Measurements from ENCODE around the gene RAB3IL1. TPM values are rescaled to one million over a fixed set of nuclear protein-coding genes. Genes with fewer than 3 reads are reported as not detected.

Gene RAB3IL1
- total and polyA plus RNA-seq, 11 donors = 4.7 to 22.0 (median 7.5) TPM

DNA sequence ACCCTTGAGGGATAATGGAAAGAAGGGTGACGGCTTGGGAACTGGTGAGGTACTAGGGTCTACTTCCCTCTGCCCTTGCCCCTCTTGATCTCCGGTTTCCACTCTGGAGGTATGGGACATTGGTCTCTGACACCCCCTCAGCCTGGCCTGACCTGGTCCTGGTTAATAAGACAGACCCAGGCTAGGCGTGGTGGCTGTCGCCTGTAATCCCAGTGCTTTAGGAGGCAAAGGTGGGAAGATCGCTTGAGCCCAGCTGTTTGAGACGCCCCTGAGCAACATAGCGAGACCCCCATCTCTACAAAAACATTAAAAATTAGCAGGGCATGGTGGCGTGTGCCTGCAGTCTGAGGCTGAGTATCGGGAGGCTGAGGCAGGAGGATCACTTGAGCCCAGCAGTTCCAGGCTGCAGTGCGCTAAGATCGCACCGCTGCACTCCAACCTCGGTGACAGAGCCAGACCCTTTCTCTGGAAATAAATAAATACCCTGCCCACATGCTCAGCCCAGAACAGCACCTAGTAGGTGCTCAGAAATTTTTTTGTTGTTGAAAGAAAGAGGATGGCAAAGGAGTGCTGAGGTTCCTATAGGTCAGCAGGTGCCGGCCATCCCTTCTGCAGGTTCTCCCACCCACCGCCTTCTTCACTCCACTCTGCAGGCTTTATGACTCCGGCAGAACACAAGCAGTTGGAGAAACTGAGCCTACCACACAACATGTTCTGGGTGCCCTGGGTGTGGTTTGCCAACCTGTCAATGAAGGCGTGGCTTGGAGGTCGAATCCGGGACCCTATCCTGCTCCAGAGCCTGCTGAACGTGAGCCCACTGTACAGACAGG is 39.0 kb upstream of the RAB3IL1 start:
- no peaks in the 10 kb centered on the region for H3K9me3 ChIP-seq
- ATAC-seq = no peak
- peak overlapping the region in 8 of 12 donors; percentile 61 to 94 (median 78) for H3K27ac ChIP-seq
- intact Hi-C loops (cut with DNase I) = loop anchor here in 1 of 10 donors (5.0 to 10.0 kb wide), 2 partner anchors 98 to 126 kb away; no protein-coding TSS in a partner anchor
- no peak for TF ChIP-seq POLR2A (IDR thresholded peaks at IDR 0.05)
- TF ChIP-seq, protein P1, sequence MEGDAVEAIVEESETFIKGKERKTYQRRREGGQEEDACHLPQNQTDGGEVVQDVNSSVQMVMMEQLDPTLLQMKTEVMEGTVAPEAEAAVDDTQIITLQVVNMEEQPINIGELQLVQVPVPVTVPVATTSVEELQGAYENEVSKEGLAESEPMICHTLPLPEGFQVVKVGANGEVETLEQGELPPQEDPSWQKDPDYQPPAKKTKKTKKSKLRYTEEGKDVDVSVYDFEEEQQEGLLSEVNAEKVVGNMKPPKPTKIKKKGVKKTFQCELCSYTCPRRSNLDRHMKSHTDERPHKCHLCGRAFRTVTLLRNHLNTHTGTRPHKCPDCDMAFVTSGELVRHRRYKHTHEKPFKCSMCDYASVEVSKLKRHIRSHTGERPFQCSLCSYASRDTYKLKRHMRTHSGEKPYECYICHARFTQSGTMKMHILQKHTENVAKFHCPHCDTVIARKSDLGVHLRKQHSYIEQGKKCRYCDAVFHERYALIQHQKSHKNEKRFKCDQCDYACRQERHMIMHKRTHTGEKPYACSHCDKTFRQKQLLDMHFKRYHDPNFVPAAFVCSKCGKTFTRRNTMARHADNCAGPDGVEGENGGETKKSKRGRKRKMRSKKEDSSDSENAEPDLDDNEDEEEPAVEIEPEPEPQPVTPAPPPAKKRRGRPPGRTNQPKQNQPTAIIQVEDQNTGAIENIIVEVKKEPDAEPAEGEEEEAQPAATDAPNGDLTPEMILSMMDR (IDR thresholded peaks at IDR 0.05) = no peak
- WGBS, 4 donors = 89 to 96% (median 95%) methylated on average over 19 to 20 of the region's 20 CpGs
- DNase-seq = no peak
- H3K36me3 ChIP-seq = peaks cover 0 to 19% (median 0%) of the 10 kb centered on the region in 9 donors
- peaks cover 0 to 30% (median 21%) of the 10 kb centered on the region in 12 donors for H3K4me1 ChIP-seq
- peaks cover 0 to 4% (median 0%) of the 10 kb centered on the region in 9 donors for H3K27me3 ChIP-seq
- H3K4me3 ChIP-seq = peak overlapping the region in 8 of 12 donors; percentile 35 to 68 (median 52)

DNA sequence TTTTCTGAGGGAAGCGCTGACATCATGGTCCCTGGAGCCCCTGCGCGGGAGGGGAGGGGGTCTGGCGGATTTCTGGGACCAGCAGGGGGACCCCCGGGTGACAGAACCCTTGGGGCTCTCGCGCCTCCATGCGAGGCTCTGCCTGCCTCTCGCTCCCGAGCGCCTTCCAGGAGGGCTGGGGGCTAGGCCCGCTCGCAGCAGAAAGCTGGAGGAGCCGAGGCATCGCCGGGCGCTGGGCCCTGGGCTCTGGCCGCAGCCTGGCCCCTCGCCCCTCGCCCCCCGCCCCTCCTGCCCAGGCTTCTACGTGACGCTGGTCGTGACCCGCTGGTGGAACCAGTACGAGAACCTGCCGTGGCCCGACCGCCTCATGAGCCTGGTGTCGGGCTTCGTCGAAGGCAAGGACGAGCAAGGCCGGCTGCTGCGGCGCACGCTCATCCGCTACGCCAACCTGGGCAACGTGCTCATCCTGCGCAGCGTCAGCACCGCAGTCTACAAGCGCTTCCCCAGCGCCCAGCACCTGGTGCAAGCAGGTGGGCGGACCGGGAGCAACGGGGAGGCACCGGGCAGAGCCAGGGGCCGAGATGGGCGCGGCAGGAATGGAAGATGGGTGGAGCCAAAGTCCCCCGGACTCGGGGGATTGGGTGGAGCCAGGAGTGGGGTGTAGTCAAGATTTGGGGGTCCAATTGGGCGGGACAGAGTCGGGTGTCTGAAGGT is 38.2 kb upstream of the RAB3IL1 start:
- DNase-seq (peak in 2 of 5 donors; percentile 52 to 74), ATAC-seq (peak in 3 of 4 donors; percentile 32 to 40 (median 33))
- H3K4me1 ChIP-seq = peaks cover 0 to 25% (median 13%) of the 10 kb centered on the region in 12 donors
- H3K27me3 ChIP-seq = peaks cover 0 to 4% (median 0%) of the 10 kb centered on the region in 9 donors
- peaks cover 0 to 19% (median 0%) of the 10 kb centered on the region in 9 donors for H3K36me3 ChIP-seq
- peak overlapping the region; percentile 6 to 68 (median 50) for H3K4me3 ChIP-seq
- H3K27ac ChIP-seq = peak overlapping the region; percentile 24 to 94 (median 72)
- H3K9me3 ChIP-seq = no peaks in the 10 kb centered on the region
- TF ChIP-seq, protein P1 (IDR thresholded peaks at IDR 0.05) = peak in 1 of 12 donors; percentile 18
- TF ChIP-seq POLR2A (IDR thresholded peaks at IDR 0.05) = no peak
- 7 to 24% (median 11%) methylated on average over 22 to 56 of the region's 56 CpGs for WGBS, 4 donors
- intact Hi-C loops (cut with DNase I) = loop anchor here in 1 of 10 donors (5.0 to 10.0 kb wide), 2 partner anchors 99 to 127 kb away; no protein-coding TSS in a partner anchor

GRCh38 chr11:61954851-61955421 is 37.6 kb upstream of the RAB3IL1 start:
- DNase-seq = peak; percentile 70 to 84 (median 77)
- intact Hi-C loops (cut with DNase I) = loop anchor here in 3 of 10 donors (5.0 to 10.0 kb wide), 3 partner anchors 100 to 153 kb away; no protein-coding TSS in a partner anchor
- no peaks in the 10 kb centered on the region for H3K9me3 ChIP-seq
- peaks cover 0 to 4% (median 0%) of the 10 kb centered on the region in 9 donors for H3K27me3 ChIP-seq
- peak overlapping the region; percentile 6 to 68 (median 50) for H3K4me3 ChIP-seq
- TF ChIP-seq, protein P1 (IDR thresholded peaks at IDR 0.05) = peak in 5 of 12 donors; percentile 18 to 39 (median 30)
- TF ChIP-seq POLR2A (IDR thresholded peaks at IDR 0.05) = no peak
- H3K4me1 ChIP-seq = peaks cover 0 to 27% (median 13%) of the 10 kb centered on the region in 12 donors
- WGBS, 4 donors = 6 to 15% (median 11%) methylated on average over 14 to 21 of the region's 21 CpGs
- H3K36me3 ChIP-seq = peaks cover 0 to 16% (median 0%) of the 10 kb centered on the region in 9 donors
- H3K27ac ChIP-seq = peak overlapping the region; percentile 24 to 94 (median 72)
- ATAC-seq = peak; percentile 64 to 86 (median 84)

Measured in heart left ventricle (tissue), 16 donors.